GM12878 (cell line): Measurements from ENCODE around the gene SPTLC2.

Source experiments
- CHD1 ChIP-seq: IDR thresholded peaks from 2 replicates; pipeline ENCODE4 v1.6.1; 2012; ENCODE audit warnings: low read depth, low read length, improper control_type of control experiment
- KAT2A ChIP-seq: conservative IDR thresholded peaks from 2 replicates; pipeline ENCODE4 v1.6.1; 2011; ENCODE audit warnings: low read depth, low read length; ENCODE audit not compliant: control insufficient read depth
- NRF1 ChIP-seq: conservative IDR thresholded peaks from 2 replicates; pipeline ENCODE4 v1.6.1; 2011; ENCODE audit warnings: mild to moderate bottlenecking, low read depth, low read length, improper control_type of control experiment
- RELA ChIP-seq: fragments of 450-650 bp; IDR thresholded peaks from 2 replicates; pipeline ENCODE4 v1.8.0; 2014; ENCODE audit warnings: borderline replicate concordance; ENCODE audit not compliant: partially characterized antibody
- YY1 ChIP-seq: IDR thresholded peaks from 2 replicates; pipeline ENCODE4 v1.6.1; 2011; ENCODE audit warnings: low read depth, mild to moderate bottlenecking, low read length
- TF ChIP-seq, protein P1 (sequence below), 3 experiments: IDR thresholded peaks in 2 of 3; conservative IDR thresholded peaks in 1 of 3; 2 replicates each; pipeline ENCODE4 v1.5.1; 2011; ENCODE audit warnings: low read depth in 3 of 3, low read length in 3 of 3, mild to moderate bottlenecking in 3 of 3, control low read depth in 2 of 3, moderate library complexity in 2 of 3, inconsistent platforms in 1 of 3, mixed read lengths in 1 of 3; ENCODE audit not compliant: control insufficient read depth in 2 of 3, insufficient read depth in 1 of 3; ENCODE audit errors: extremely low read depth in 1 of 3

DNA sequence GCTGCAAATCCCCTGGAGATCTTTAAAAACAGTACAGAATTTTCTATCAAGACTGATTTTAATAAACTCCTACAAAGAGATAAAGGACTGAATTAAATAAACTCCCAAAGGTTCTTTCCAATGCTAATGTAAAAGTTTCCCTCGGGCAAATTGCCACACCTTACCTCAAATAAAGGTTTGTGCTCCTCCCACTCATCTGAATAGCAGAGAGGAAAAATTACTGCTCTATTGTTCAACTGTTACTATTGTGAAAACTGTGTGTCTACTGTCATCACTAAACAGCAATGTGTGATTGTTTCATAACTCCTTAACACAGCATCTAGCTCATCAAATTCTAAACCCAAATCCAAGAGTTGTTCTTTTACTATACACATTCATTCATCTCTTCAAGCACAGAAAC lies 3.2 kb downstream of the SPTLC2 start:
- TF ChIP-seq, protein P1, sequence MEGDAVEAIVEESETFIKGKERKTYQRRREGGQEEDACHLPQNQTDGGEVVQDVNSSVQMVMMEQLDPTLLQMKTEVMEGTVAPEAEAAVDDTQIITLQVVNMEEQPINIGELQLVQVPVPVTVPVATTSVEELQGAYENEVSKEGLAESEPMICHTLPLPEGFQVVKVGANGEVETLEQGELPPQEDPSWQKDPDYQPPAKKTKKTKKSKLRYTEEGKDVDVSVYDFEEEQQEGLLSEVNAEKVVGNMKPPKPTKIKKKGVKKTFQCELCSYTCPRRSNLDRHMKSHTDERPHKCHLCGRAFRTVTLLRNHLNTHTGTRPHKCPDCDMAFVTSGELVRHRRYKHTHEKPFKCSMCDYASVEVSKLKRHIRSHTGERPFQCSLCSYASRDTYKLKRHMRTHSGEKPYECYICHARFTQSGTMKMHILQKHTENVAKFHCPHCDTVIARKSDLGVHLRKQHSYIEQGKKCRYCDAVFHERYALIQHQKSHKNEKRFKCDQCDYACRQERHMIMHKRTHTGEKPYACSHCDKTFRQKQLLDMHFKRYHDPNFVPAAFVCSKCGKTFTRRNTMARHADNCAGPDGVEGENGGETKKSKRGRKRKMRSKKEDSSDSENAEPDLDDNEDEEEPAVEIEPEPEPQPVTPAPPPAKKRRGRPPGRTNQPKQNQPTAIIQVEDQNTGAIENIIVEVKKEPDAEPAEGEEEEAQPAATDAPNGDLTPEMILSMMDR (IDR thresholded peaks at IDR 0.05 in 2 of 3, conservative IDR thresholded peaks at IDR 0.05 in 1 of 3; ENCODE audit: control insufficient read depth in 2 of 3, extremely low read depth in 1 of 3, insufficient read depth in 1 of 3, low read depth in 3 of 3, low read length in 3 of 3) = no peak
- TF ChIP-seq NRF1 = no peak
- no peak for TF ChIP-seq RELA
- TF ChIP-seq CHD1 = no peak
- no peak for TF ChIP-seq YY1
- TF ChIP-seq KAT2A = no peak
